ENCODE measurements around the gene GULP1. TPM values are rescaled to one million over a fixed set of nuclear protein-coding genes. Genes with fewer than 3 reads are reported as not detected.

GULP1 gene
- polyA plus RNA-seq, 3 donors, result 7.5 to 17.9 (median 10.5) TPM

- no peak overlapping the region for H3K27ac ChIP-seq (ENCODE audit: low read depth, low read length)
- 90 to 95% (median 94%) methylated on average over 2 of the region's 2 CpGs for WGBS, 3 donors
These were observed 189.8 kb downstream of the GULP1 start for GRCh38 chr2:188481474-188481873.

GRCh38 chr2:188485496-188485895, 193.8 kb downstream of the GULP1 start:
- H3K27ac ChIP-seq (ENCODE audit: low read depth, low read length), result no peak overlapping the region

DNA sequence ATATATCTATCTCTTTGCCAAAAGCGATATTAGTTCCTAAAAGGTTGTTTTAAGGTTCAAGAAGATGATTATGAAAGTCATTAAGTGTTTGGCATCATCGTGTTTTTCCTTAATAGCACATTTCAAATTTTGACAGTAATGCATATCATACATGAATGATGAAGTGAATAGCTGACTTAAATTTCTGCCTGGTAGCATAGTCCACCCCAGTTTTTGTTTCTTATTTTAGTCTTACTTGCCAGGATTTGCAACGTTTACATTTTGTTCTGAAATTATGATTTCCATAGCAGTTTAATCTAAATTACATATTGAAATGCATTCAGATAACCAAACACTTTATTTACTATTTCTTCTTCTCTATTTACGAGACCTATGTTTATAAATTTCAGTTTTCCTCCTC, 201.1 kb downstream of the GULP1 start:
- WGBS, 3 donors, result 85 to 95% (median 91%) methylated on average over 4 of the region's 4 CpGs
- H3K27ac ChIP-seq (ENCODE audit: low read depth, low read length), result no peak overlapping the region

GRCh38 chr2:188494906-188495305, 203.2 kb downstream of the GULP1 start:
- no peak overlapping the region for H3K27ac ChIP-seq (ENCODE audit: low read depth, low read length)

- H3K27ac ChIP-seq (ENCODE audit: low read depth, low read length), result no peak overlapping the region
- 84 to 93% (median 88%) methylated on average over 2 of the region's 2 CpGs for WGBS, 3 donors
These were observed 204.3 kb downstream of the GULP1 start for GRCh38 chr2:188495969-188496431.

- WGBS, 3 donors, result 91 to 96% (median 94%) methylated on average over 1 of the region's 1 CpG
- no peak overlapping the region for H3K27ac ChIP-seq (ENCODE audit: low read depth, low read length)
These were observed 206.1 kb downstream of the GULP1 start for GRCh38 chr2:188497726-188498125.

DNA sequence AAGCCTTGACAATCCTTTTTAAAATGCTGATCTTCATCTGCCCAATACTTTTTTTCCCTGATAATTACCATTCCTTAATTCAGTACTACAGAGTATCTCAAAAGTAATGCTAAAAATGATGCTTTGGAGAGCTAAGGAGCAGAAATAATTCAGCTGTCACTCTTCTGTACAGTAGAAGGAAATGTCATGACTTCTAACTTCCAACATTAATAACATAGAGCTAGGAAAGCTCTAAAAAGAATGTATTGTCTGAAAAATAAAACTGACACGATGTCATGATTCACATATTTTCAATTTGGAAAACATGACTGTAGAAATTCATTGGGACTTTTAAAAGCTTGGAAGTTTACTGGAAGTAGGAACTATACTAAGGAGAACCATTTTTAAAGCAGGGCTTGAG, 212.3 kb downstream of the GULP1 start:
- H3K27ac ChIP-seq (ENCODE audit: low read depth, low read length), result no peak overlapping the region
- 75 to 83% (median 75%) methylated on average over 1 of the region's 1 CpG for WGBS, 3 donors

DNA sequence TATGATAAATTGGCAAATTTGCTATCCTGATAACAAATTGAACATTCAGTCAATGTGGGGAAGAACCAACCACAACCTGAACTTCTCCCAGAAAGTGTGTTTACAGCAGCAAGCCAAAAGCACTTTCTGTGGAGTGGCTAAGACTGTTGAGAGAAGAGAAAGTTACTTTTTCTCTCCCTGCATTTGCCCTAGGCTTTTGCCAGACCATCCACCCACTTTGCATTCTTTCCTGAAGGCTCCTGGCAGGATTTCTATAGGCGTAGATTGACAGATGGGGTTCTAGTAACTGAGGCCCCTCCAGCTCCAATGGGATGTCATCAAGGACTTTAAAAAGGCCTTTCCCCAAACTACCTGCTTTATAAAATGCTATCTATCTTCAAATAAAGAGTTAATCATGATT, 215.2 kb downstream of the GULP1 start:
- no peak overlapping the region for H3K27ac ChIP-seq (ENCODE audit: low read depth, low read length)
- 86 to 93% (median 89%) methylated on average over 1 of the region's 1 CpG for WGBS, 3 donors

- WGBS, 3 donors, result 66 to 83% (median 76%) methylated on average over 2 of the region's 2 CpGs
These were observed 219.7 kb downstream of the GULP1 start for GRCh38 chr2:188511346-188511745.

GRCh38 chr2:188512456-188512855, 220.8 kb downstream of the GULP1 start:
- 11 to 15% (median 13%) methylated on average over 2 of the region's 2 CpGs for WGBS, 3 donors
- H3K27ac ChIP-seq (ENCODE audit: low read depth, low read length), result no peak overlapping the region

More at GRCh38 chr2:188511346-188511745, 219.7 kb downstream of the GULP1 start:
- H3K27ac ChIP-seq (ENCODE audit: low read depth, low read length), result no peak overlapping the region

DNA sequence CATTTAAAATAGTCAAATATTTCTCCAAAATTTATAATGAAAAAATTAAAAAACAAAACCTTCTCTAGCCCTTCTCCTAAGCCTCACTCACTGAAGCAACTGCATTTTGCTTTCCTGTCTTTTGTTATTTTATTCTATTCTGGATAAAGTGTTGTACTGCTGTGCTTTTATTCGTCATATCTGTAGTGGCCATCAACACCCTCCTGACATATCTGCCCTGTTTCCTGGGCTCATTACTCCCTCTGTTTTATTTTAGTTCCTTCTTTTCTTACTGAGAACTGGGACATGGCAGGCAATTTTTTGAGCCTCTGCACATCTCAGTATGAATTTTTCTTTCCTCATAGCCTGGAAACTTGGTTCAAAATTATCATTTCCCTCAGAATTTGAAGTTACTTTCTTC, 224.2 kb downstream of the GULP1 start:
- no peak overlapping the region for H3K27ac ChIP-seq (ENCODE audit: low read depth, low read length)
- 66 to 88% (median 75%) methylated on average over 1 of the region's 1 CpG for WGBS, 3 donors

DNA sequence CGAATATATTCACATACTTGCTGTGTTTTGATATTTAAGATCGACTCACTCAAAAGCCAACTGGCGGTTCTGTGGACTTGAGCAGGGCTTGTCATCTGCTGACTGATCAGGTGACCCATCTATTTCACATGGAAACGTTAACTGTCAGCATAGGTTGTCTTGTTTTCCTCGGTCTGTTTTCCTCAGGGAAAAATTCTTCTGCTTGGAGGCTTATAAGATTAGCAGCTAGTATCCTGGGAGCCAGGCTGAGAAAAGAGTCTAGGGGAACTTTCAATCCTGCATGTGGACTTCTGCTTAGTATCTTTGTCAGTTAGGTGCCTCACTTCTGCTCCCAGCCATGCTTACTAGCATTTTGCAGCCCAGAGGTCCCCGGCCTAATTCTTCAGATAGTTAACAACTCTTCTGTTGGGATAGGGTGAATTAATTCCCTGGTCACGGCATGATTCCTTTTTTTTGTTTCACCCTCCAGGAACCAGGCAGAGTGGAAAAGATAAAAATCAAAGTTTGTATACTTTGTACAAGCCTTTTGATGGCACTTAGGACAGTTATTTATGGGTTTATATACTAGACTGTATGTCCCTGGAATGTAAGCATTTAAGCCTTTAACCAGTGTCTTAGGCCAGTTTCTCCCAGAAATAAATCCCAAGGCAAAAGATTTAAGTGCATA, 226.0 kb downstream of the GULP1 start:
- H3K27ac ChIP-seq (ENCODE audit: low read depth, low read length), result no peak overlapping the region
- WGBS, 3 donors, result 83 to 88% (median 87%) methylated on average over 7 of the region's 7 CpGs

- no peak overlapping the region for H3K27ac ChIP-seq (ENCODE audit: low read depth, low read length)
- 48 to 72% (median 57%) methylated on average over 1 of the region's 1 CpG for WGBS, 3 donors
These were observed 226.7 kb downstream of the GULP1 start for GRCh38 chr2:188518381-188518780.

DNA sequence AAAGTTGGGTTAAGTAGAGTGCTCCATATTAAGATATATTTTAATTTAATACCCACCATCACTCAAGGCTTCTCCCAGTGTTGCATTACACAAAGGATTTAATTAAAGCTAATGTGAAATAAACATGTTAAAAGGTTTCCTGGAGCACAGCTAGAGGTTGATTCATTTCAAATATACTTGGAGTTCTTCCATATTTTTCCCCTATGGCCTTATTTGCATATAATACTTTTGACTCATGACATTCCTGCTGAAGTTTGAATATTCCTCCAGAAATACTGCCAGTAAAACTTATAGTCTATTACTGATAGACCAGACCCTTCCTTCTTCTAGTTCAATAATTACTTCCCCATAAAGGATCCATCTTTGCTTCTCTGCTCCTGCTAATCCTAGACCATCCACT, 227.5 kb downstream of the GULP1 start:
- no peak overlapping the region for H3K27ac ChIP-seq (ENCODE audit: low read depth, low read length)

GRCh38 chr2:188522517-188522916, 230.8 kb downstream of the GULP1 start:
- H3K27ac ChIP-seq (ENCODE audit: low read depth, low read length), result no peak overlapping the region

DNA sequence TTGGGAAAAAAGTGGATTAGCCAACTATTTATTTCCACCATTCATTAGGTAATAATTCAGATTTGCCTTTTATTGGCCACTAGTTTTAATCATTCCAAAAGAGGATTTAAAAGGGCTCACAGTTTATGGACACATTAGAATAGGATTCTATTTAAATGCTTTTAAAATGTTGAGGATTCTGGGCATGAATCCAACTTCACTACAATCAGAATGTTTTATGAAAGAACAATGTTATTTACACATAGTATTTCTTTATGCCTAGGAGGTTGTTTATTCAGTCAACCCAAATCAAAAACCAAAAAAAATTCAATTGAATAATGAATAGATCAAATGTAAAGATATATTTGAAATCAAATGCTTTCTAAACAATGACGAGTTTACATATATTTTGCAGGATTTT, 232.2 kb downstream of the GULP1 start:
- H3K27ac ChIP-seq (ENCODE audit: low read depth, low read length), result no peak overlapping the region
- 87 to 92% (median 88%) methylated on average over 1 of the region's 1 CpG for WGBS, 3 donors

- H3K27ac ChIP-seq (ENCODE audit: low read depth, low read length), result no peak overlapping the region
- 5 to 10% (median 9%) methylated on average over 2 of the region's 2 CpGs for WGBS, 3 donors
These were observed 232.9 kb downstream of the GULP1 start for GRCh38 chr2:188524519-188525113.

DNA sequence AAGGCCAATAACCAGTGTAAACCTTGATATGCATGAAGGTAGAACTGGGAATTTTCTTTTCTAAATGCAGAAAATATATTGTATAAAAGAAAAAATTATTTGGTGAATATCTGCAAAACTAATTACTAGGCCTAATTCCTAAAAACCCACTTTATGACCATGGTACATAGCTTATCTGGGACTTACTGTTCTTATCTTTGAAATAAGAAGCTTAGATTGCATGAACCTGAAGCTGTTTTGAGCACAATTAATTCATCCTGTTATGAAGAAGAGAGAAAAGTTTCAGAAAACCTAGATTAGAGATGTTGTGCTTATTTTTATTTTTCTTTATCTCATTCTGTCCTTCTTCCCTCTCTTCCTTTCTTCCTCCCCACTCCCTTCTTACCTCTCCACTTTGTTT, 235.0 kb downstream of the GULP1 start:
- H3K27ac ChIP-seq (ENCODE audit: low read depth, low read length), result no peak overlapping the region

DNA sequence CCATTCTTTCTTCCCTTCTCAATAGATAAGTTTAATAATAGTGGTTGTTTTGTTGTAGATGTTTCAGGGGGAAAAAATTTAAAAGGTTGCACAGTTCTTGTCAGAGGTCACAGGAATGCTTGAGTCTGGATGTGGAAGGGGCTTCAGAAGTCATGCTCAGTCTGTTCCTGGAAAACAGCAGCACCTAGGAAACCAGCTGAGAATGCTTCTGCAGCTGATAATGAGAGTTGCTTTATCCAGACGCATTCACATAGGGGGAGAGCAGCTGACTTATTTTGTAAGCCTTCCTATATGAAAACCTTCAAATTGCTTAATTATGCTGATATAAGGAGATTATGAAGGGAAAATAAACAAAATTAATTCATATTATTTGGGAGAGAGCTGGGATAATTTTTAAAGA, 235.5 kb downstream of the GULP1 start:
- H3K27ac ChIP-seq (ENCODE audit: low read depth, low read length), result no peak overlapping the region
- 44 to 77% (median 46%) methylated on average over 1 of the region's 1 CpG for WGBS, 3 donors

DNA sequence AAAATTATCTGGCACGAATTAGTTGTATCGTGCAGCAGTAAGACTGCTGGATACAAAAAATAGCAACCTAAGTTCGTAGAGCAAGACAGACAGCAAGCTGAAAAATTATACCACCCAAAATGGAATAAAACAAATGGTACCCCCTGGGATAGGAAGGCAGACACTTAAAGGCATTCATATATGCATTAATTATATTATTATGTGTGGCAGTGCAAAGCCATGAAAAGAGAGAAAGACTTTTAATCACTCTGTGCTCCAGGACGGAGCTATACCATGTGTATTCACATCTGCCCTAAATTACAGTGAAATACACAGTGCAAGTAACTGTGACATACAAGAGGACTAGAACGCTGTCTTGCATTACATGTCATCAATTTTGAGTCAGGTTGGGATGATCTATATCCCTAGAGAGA, 235.9 kb downstream of the GULP1 start:
- 51 to 86% (median 55%) methylated on average over 5 of the region's 5 CpGs for WGBS, 3 donors
- H3K27ac ChIP-seq (ENCODE audit: low read depth, low read length), result no peak overlapping the region
